ENCODE results near the gene RDH14.
A peak's percentile ranks its signal among the peaks of the same experiment; 100 is the strongest.

RDH14 gene

GRCh38 chr2:18560031-18560796 lies at the start of gene RDH14:
Gene RDH14 (minus strand): TSS chr2:18560653. CDS start chr2:18560572, 81 bp downstream.
- peak; percentile 81 for DNase-seq (ENCODE audit: low read depth, low spot score)

- DNase-seq (ENCODE audit: low read depth, low spot score), result no peak
Observed at GRCh38 chr2:18610090-18610489, 49.6 kb upstream of the RDH14 start.

DNA sequence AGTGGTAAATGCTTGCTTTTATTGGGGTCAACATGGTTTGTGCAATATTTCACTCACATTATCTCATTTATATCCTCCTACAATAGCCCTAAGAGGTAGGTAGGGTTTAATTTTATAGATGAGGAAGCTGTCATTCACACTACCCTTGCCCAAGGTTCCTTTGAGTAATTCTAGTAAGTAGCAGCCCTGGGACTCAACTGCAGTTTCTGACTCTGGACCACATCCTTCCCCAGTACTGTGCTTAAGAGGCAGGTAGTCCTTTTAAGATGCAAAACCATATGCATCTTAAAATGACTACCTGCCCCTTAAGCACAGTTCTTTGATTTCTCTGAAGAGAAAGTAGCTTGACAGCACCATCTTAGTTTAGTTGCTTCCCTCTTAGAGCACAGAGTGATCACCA lies 44.7 kb upstream of the RDH14 start:
- DNase-seq (ENCODE audit: low read depth, low spot score), result no peak

DNA sequence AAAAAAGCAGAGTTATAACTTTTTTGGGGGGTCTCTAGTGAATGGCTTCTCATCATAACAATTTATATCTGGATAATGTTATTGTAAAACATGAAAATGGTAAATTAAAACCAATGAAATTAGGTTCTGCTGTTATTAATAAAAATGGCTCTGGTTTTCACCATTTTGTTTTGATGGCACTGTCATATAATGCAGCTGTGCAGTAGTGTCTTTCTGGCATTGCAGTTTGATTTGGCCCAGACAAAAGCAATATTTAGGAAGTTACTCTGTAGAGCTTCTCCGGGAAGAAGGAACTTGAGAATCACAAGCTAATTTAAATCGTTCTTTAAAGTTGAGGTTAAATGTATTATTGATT lies 44.1 kb upstream of the RDH14 start:
- DNase-seq (ENCODE audit: low read depth, low spot score), result no peak

DNA sequence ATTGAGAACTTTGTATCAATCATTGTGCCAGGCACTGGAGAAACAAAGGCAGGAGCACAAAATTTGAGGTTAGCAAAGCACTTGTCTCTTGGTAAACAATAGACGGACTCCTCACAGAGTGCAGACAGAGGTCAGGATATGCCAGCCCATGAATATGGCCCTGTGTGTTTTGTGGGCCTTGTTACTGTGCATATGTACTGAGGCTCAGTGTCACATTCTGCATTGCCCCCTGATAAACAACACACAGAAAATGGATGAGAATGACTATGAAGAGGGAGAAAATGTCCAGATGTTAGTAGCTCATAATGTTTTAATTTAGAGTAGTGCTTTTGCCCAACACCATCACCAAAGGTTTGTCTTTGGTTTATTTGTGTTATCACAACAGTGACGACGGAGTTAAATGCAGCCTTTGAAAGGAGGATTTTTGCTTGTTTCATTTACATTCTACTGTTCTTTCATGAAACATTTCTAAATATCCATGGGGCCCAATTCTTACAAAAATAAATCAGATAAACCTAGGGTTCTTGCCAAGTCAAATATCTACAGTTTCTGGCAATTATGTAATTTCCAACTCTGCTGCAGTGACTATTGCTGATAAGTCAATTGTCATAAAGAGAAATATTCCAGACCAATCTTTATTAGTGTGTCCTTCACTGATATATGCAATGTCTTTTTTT lies 43.5 kb upstream of the RDH14 start:
- DNase-seq (ENCODE audit: low read depth, low spot score), result no peak

GRCh38 chr2:18602298-18602697 lies 41.8 kb upstream of the RDH14 start:
- DNase-seq (ENCODE audit: low read depth, low spot score), result no peak

DNA sequence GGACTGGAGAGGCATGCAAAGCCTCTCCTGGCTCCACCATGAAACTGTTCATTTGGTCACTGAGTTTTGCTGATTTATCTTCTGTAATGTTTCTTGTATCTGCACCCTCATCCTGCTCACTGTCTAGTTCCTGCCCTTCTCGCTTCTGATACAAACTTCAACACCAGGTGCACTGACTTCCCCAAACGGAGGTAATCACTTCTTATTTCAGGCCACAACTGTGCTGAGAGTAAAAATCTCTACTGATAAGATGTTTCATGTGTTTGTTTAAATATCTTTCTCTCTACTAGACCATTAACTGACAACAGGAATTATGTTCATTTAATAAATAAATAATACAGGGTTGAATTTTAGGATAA lies 39.8 kb upstream of the RDH14 start:
- DNase-seq (ENCODE audit: low read depth, low spot score), result no peak

GRCh38 chr2:18599509-18600254 lies 39.2 kb upstream of the RDH14 start:
- DNase-seq (ENCODE audit: low read depth, low spot score), result no peak

- no peak for DNase-seq (ENCODE audit: low read depth, low spot score)
Observed at GRCh38 chr2:18598848-18599484, 38.5 kb upstream of the RDH14 start.

GRCh38 chr2:18597618-18598017 lies 37.2 kb upstream of the RDH14 start:
- DNase-seq (ENCODE audit: low read depth, low spot score), result no peak

- DNase-seq (ENCODE audit: low read depth, low spot score), result no peak
Observed at GRCh38 chr2:18596993-18597392, 36.5 kb upstream of the RDH14 start.

DNA sequence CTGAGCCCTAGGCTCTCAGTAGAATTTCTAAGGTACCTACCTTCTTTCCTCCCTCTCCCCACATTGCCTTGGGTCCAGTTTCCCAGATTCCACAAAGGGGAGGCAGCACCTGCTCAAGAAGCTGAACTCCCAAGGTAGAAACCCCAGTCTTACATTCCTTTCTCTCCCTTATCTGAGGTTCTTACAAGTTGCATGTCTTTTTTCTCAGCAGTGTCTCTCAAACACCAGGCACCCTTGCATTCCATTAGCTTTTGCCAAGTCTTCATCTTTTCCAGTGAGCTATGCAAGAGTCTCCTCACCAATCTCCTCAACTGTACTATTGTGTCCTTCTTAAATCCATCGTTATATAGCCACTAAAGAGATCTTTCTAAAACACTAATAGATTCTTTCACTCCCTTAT lies 33.0 kb upstream of the RDH14 start:
- no peak for DNase-seq (ENCODE audit: low read depth, low spot score)

- no peak for DNase-seq (ENCODE audit: low read depth, low spot score)
Observed at GRCh38 chr2:18592372-18592771, 31.9 kb upstream of the RDH14 start.

GRCh38 chr2:18589354-18589753 lies 28.9 kb upstream of the RDH14 start, which contains the start of gene NT5C1B:
Gene NT5C1B (minus strand): TSS chr2:18589569. CDS start chr2:18589468, 101 bp downstream.
- DNase-seq (ENCODE audit: low read depth, low spot score), result no peak

DNA sequence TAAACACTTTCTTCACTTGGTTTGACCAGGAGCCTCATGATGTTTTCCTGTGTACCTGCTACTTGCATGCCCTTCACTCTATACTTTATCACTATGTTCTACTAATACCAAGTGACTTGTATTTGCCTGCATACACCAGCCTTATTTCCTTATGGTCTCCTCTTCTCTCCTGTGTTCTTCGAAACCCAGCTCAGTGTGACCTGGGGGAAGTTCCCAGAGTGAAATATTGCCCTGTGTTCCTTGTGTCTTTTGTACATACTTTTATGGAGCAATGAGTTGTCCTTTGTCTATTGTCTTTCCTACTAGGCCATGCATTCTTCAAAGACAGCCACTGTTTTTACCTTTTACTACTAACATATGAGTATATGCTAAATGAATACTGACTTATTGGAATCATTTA lies 28.3 kb upstream of the RDH14 start:
- no peak for DNase-seq (ENCODE audit: low read depth, low spot score)

DNA sequence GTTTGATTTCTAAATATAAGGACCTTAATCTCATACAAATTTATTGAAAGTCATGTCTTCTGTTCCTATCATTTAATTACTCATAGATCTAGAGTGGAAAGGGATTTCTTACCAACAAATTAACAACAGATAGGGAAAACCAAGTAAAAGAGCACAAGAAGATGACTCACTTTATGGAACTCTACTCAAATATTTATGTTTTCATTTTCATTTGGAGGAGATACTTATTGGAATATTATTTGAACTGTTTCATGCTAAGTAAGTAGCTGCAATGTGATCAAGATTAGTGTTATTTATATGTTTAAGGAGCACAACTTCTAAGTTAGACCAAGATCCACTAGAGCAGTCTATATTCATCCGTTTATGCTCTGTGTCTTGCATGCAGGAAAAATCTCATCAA lies 27.6 kb upstream of the RDH14 start:
- DNase-seq (ENCODE audit: low read depth, low spot score), result no peak

GRCh38 chr2:18585526-18585925 lies 25.1 kb upstream of the RDH14 start:
- no peak for DNase-seq (ENCODE audit: low read depth, low spot score)

DNA sequence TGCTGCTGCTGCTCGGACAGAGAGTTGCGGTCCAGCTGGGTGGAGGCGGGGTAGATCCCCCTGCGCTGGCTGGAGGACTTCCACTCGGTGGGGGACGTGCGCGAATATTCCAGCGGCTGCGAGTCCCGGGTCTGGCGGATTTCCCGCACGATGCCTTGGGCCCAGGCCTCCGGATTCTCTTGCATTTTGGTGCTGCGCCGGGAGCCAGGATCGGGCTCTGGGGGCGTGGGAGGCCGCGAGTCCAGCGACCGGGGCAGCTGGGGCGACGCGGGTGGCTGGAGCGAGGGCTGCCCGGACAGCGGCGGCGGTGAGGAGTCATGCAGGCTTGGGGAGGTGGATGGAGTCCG lies 24.1 kb upstream of the RDH14 start:
- no peak for DNase-seq (ENCODE audit: low read depth, low spot score)

- DNase-seq (ENCODE audit: low read depth, low spot score), result no peak
Observed at GRCh38 chr2:18583905-18584607, 23.6 kb upstream of the RDH14 start.

DNA sequence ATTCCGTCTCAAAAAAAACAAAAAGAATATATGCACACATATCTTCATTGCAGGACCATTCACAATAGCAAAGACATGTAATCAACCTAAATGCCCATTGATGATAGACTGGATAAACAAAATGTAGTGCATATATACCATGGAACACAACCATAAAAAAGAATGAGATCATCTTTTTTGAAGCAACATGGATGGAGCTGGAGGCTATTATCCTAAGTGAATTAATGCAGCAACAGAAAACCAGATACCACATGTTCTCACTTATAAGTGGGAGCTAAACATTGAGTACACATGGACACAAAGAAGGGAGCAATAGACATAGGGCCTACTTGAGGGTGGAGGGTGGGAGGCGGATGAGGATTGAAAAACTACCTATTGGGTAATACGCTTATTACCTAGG lies 20.2 kb upstream of the RDH14 start:
- no peak for DNase-seq (ENCODE audit: low read depth, low spot score)

DNA sequence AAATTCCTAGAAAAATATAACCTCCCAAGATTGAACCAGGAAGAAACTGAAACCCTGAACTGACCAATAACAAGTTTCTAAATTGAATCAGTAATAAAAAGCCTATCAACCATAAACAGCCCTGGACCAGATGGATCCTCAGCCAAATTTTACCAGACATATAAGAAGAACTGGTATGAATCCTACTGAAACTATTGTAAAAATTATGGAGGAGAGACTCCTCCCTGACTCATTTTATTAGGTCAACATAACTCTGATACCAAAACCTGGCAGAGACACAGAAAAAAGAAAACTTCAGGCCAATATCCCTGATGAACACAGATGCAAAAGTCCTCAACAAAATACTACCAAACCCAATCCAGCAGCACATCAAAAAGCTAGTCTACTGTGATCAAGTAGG lies 17.6 kb upstream of the RDH14 start:
- DNase-seq (ENCODE audit: low read depth, low spot score), result no peak
